SK-N-SH (cell line): Measurements from ENCODE around the gene LOXHD1. TPM values are rescaled to one million over a fixed set of nuclear protein-coding genes. Genes with fewer than 3 reads are reported as not detected.

Experiments used
- CTCF ChIA-PET: fragments of 300-600, 350-600 bp; formaldehyde crosslinking; extraction: SDS; loops from one replicate; lab custom pipeline; 2021; lab: Yijun Ruan, JAX
- POLR2A ChIA-PET: fragments of 350-600 bp; sonication (Branson Sonifier 250); formaldehyde crosslinking; extraction: SDS; loops from one replicate; lab custom pipeline; 2020; ENCODE audit warnings: antibody characterized with exemption, inconsistent platforms; lab: Yijun Ruan, JAX
- DNase-seq: peaks from one replicate; pipeline ENCODE4 v3.0.0; 2012
- H2AFZ ChIP-seq: fragments of 200-600 bp; sonication (generic); 2 replicates; pipeline ENCODE4 v1.8.1; 2016; ENCODE audit warnings: antibody characterized with exemption, mild to moderate bottlenecking, low read depth
- H3F3A ChIP-seq: fragments of 200-600 bp; sonication (generic); replicated peaks from 2 replicates; pipeline ENCODE3; 2016; ENCODE audit warnings: antibody characterized with exemption, mild to moderate bottlenecking; ENCODE audit not compliant: insufficient read depth
- H3K27ac ChIP-seq, 2 experiments: fragments of 200-500 bp in 1 of 2; fragments of 200-600 bp in 1 of 2; sonication (Bioruptor generic) in 1 of 2; sonication (generic), shearing (Covaris generic) in 1 of 2; 2 replicates each; pipeline versions ENCODE4 v1.5.1 to v1.6.1; 2014 to 2016; ENCODE audit warnings: low read depth in 2 of 2, inconsistent platforms in 1 of 2, low read length in 1 of 2, mild to moderate bottlenecking in 1 of 2, mixed read lengths in 1 of 2
- H3K27me3 ChIP-seq: fragments of 200-600 bp; sonication (generic), shearing (Covaris generic); 2 replicates; pipeline ENCODE4 v1.6.1; 2016; ENCODE audit warnings: mixed run types; ENCODE audit not compliant: insufficient read depth
- H3K36me3 ChIP-seq, 2 experiments: fragments of 200-500 bp in 1 of 2; fragments of 200-600 bp in 1 of 2; sonication (Bioruptor generic) in 1 of 2; sonication (generic) in 1 of 2; replicated peaks in 1 of 2; 2 replicates each; pipeline versions ENCODE3 to v1.5.1; 2014 to 2016; ENCODE audit warnings: low read length in 1 of 2, mild to moderate bottlenecking in 1 of 2; ENCODE audit not compliant: insufficient read depth in 2 of 2, control insufficient read depth in 1 of 2
- H3K4me1 ChIP-seq, 2 experiments: fragments of 200-500 bp in 1 of 2; fragments of 200-600 bp in 1 of 2; sonication (Bioruptor generic) in 1 of 2; sonication (generic), shearing (Covaris generic) in 1 of 2; 2 replicates each; pipeline versions ENCODE4 v1.5.1 to v1.6.1; 2014 to 2016; ENCODE audit warnings: low read depth in 1 of 2, low read length in 1 of 2, mixed run types in 1 of 2; ENCODE audit not compliant: insufficient read depth in 2 of 2, control insufficient read depth in 1 of 2
- H3K4me2 ChIP-seq: fragments of 200-600 bp; sonication (generic), shearing (Covaris generic); 2 replicates; pipeline ENCODE4 v1.6.1; 2017; ENCODE audit warnings: mixed run types
- H3K4me3 ChIP-seq, 2 experiments: fragments of 200-500 bp in 1 of 2; fragments of 200-600 bp in 1 of 2; sonication (Bioruptor generic) in 1 of 2; sonication (generic), shearing (Covaris generic) in 1 of 2; 2 replicates each; pipeline versions ENCODE4 v1.5.1 to v1.8.1; 2014 to 2016; ENCODE audit warnings: low read depth in 2 of 2, inconsistent platforms in 1 of 2, low read length in 1 of 2, mild to moderate bottlenecking in 1 of 2, mixed read lengths in 1 of 2, moderate library complexity in 1 of 2
- H3K79me2 ChIP-seq: fragments of 200-600 bp; sonication (generic); 2 replicates; pipeline ENCODE4 v1.8.1; 2017; ENCODE audit warnings: mild to moderate bottlenecking; ENCODE audit not compliant: insufficient read depth
- H3K9ac ChIP-seq: fragments of 200-600 bp; sonication (generic); 2 replicates; pipeline ENCODE4 v1.6.1; 2017; ENCODE audit warnings: mixed run types
- H3K9me2 ChIP-seq: fragments of 200-600 bp; sonication (generic); 2 replicates; pipeline ENCODE4 v1.6.1; 2017; ENCODE audit warnings: mixed run types
- H3K9me3 ChIP-seq: fragments of 200-600 bp; sonication (generic); 2 replicates; pipeline ENCODE4 v1.6.1; 2017; ENCODE audit warnings: mixed run types, mild to moderate bottlenecking, moderate library complexity
- H4K20me1 ChIP-seq: fragments of 200-600 bp; sonication (generic); 2 replicates; pipeline ENCODE4 v1.6.1; 2017; ENCODE audit warnings: mild to moderate bottlenecking, mixed run types; ENCODE audit not compliant: insufficient read depth
- FOSL2 ChIP-seq: IDR thresholded peaks from 2 replicates; pipeline ENCODE4 v1.4.0; 2012; ENCODE audit warnings: low read depth, mild to moderate bottlenecking, moderate library complexity, borderline replicate concordance
- FOXM1 ChIP-seq: IDR thresholded peaks from 2 replicates; pipeline ENCODE4 v1.4.0; 2012; ENCODE audit warnings: low read depth, mild to moderate bottlenecking
- GABPA ChIP-seq: IDR thresholded peaks from 2 replicates; pipeline ENCODE4 v1.4.0; 2012; ENCODE audit warnings: low read depth, mild to moderate bottlenecking
- JUND ChIP-seq: IDR thresholded peaks from 2 replicates; pipeline ENCODE4 v1.4.0; 2012
- MXI1 ChIP-seq: IDR thresholded peaks from 2 replicates; pipeline ENCODE4 v1.6.1; 2012; ENCODE audit warnings: mild to moderate bottlenecking, low read depth, low read length, improper control_type of control experiment
- NFIC ChIP-seq: IDR thresholded peaks from 2 replicates; pipeline ENCODE4 v1.4.0; 2012; ENCODE audit warnings: borderline replicate concordance
- NRF1 ChIP-seq: IDR thresholded peaks from 2 replicates; pipeline ENCODE4 v1.6.1; 2012; ENCODE audit warnings: low read depth, mild to moderate bottlenecking, low read length
- RAD21 ChIP-seq: IDR thresholded peaks from 2 replicates; pipeline ENCODE4 v1.6.1; 2012; ENCODE audit warnings: mild to moderate bottlenecking, low read length
- RCOR1 ChIP-seq: fragments of 150-350 bp; IDR thresholded peaks from 2 replicates; pipeline ENCODE4 v1.6.1; 2017; ENCODE audit warnings: antibody characterized with exemption, low read length
- RFX5 ChIP-seq: IDR thresholded peaks from 2 replicates; pipeline ENCODE4 v1.6.1; 2012; ENCODE audit warnings: mild to moderate bottlenecking, improper control_type of control experiment, low read length
- RXRA ChIP-seq: IDR thresholded peaks from 2 replicates; pipeline ENCODE4 v1.4.0; 2012; ENCODE audit warnings: low read depth, mild to moderate bottlenecking, borderline replicate concordance
- SIN3A ChIP-seq: IDR thresholded peaks from 2 replicates; pipeline ENCODE4 v1.6.1; 2012; ENCODE audit warnings: low read depth, mild to moderate bottlenecking, low read length, moderate library complexity, borderline replicate concordance
- SMC3 ChIP-seq: IDR thresholded peaks from 2 replicates; pipeline ENCODE4 v1.6.1; 2012; ENCODE audit warnings: low read depth, low read length, improper control_type of control experiment
- TAF1 ChIP-seq: IDR thresholded peaks from 2 replicates; pipeline ENCODE4 v1.6.1; 2012; ENCODE audit warnings: low read depth, mild to moderate bottlenecking, low read length, moderate library complexity, borderline replicate concordance
- TCF12 ChIP-seq: IDR thresholded peaks from 2 replicates; pipeline ENCODE4 v1.4.0; 2012
- TEAD4 ChIP-seq: IDR thresholded peaks from 2 replicates; pipeline ENCODE4 v1.4.0; 2012; ENCODE audit warnings: mild to moderate bottlenecking, borderline replicate concordance; ENCODE audit not compliant: insufficient read depth
- WGBS: methylation state at CpG from one replicate; pipeline ENCODE4 v1.1.6; 2017; ENCODE audit warnings: low lambda C conversion rate; 5-methylcytosine and 5-hydroxymethylcytosine counted together
- polyA plus RNA-seq, 3 experiments: library from polyadenylated mRNA; depleted of rRNA; stranded (reverse); fragments of >200 nt; gene quantifications; 2 replicates each; pipeline ENCODE4 v1.2.3, GENCODE V29; 2012
- TF ChIP-seq, protein P1 (sequence below): IDR thresholded peaks from 2 replicates; pipeline ENCODE4 v1.6.1; 2012; ENCODE audit warnings: mild to moderate bottlenecking, low read depth, low read length, moderate library complexity
- TF ChIP-seq, protein P2 (sequence below): IDR thresholded peaks from 2 replicates; pipeline ENCODE4 v1.4.0; 2012; ENCODE audit warnings: low read depth
- TF ChIP-seq, protein P3 (sequence below): IDR thresholded peaks from 2 replicates; pipeline ENCODE4 v1.4.0; 2012; ENCODE audit warnings: low read depth, borderline replicate concordance
- TF ChIP-seq, protein P4 (sequence below): IDR thresholded peaks from 2 replicates; pipeline ENCODE4; 2012

Gene LOXHD1
- polyA plus RNA-seq, 1 of the 3 experiments (the other 2 are of a cell fraction), result not detected

DNA sequence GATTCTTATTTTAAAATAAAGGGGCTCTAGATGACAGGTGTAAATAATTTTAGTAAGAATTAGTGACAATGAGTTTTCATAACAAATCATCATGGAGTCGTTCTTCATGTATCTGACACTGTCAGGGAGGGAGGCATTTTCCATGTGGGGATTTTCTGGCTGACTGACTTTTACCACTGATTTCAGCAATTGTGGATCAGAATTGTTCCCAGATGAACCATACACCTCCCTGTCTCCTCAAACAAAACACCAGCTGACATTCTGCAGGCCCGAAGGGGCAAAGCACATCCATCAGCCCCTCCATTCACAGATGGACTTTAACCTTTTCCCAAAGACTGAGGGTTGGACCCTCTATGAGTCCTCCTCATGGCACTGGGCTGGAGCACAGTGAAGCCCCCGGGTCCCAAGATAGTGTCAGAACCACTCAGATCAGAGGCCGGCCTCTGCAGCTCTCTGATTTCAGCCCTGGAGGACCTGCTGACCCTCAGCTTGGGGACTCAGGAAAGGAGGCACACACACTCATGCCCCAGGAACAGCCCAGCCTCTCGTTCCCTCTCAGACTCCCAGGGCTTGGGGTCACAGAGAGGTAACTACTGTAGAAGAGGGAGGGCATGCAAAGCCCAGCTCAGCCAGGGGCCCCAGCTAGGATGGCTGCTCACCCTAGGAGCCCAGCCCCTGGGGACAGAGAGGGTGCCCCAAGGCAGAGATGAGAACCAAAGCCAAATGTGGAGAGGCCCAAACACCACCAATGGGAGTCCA is 43.2 kb upstream of the LOXHD1 start:
- no peak overlapping the region for H3K27ac ChIP-seq
- H3K4me1 ChIP-seq, result peaks cover 0 to 2% of the 10 kb centered on the region in 2 experiments; a peak in 1 of 4 replicates
- H3K27me3 ChIP-seq, result no peaks in the 10 kb centered on the region
- TF ChIP-seq GABPA (no peak), MXI1 (no peak), SMC3 (no peak), TCF12 (no peak), RXRA (no peak), RAD21 (no peak), NRF1 (no peak), SIN3A (no peak), FOSL2 (no peak), RFX5 (no peak), TAF1 (no peak), NFIC (no peak), RCOR1 (no peak), TEAD4 (no peak), FOXM1 (no peak), JUND (no peak)
- TF ChIP-seq, protein P1, sequence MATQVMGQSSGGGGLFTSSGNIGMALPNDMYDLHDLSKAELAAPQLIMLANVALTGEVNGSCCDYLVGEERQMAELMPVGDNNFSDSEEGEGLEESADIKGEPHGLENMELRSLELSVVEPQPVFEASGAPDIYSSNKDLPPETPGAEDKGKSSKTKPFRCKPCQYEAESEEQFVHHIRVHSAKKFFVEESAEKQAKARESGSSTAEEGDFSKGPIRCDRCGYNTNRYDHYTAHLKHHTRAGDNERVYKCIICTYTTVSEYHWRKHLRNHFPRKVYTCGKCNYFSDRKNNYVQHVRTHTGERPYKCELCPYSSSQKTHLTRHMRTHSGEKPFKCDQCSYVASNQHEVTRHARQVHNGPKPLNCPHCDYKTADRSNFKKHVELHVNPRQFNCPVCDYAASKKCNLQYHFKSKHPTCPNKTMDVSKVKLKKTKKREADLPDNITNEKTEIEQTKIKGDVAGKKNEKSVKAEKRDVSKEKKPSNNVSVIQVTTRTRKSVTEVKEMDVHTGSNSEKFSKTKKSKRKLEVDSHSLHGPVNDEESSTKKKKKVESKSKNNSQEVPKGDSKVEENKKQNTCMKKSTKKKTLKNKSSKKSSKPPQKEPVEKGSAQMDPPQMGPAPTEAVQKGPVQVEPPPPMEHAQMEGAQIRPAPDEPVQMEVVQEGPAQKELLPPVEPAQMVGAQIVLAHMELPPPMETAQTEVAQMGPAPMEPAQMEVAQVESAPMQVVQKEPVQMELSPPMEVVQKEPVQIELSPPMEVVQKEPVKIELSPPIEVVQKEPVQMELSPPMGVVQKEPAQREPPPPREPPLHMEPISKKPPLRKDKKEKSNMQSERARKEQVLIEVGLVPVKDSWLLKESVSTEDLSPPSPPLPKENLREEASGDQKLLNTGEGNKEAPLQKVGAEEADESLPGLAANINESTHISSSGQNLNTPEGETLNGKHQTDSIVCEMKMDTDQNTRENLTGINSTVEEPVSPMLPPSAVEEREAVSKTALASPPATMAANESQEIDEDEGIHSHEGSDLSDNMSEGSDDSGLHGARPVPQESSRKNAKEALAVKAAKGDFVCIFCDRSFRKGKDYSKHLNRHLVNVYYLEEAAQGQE, result no peak
- TF ChIP-seq, protein P2, sequence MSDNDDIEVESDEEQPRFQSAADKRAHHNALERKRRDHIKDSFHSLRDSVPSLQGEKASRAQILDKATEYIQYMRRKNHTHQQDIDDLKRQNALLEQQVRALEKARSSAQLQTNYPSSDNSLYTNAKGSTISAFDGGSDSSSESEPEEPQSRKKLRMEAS, result no peak
- TF ChIP-seq, protein P3, sequence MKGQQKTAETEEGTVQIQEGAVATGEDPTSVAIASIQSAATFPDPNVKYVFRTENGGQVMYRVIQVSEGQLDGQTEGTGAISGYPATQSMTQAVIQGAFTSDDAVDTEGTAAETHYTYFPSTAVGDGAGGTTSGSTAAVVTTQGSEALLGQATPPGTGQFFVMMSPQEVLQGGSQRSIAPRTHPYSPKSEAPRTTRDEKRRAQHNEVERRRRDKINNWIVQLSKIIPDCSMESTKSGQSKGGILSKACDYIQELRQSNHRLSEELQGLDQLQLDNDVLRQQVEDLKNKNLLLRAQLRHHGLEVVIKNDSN, result no peak
- TF ChIP-seq, protein P4, sequence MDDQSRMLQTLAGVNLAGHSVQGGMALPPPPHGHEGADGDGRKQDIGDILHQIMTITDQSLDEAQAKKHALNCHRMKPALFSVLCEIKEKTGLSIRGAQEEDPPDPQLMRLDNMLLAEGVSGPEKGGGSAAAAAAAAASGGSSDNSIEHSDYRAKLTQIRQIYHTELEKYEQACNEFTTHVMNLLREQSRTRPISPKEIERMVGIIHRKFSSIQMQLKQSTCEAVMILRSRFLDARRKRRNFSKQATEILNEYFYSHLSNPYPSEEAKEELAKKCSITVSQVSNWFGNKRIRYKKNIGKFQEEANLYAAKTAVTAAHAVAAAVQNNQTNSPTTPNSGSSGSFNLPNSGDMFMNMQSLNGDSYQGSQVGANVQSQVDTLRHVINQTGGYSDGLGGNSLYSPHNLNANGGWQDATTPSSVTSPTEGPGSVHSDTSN, result no peak
- DNase-seq, result no peak
- CTCF ChIA-PET, result interaction anchor here (0.8 to 2.4 kb wide), 2 partner anchors 12 to 42 kb away, joined by 5 to 9 read pairs; no protein-coding TSS in a partner anchor
- no peak overlapping the region for H3K9ac ChIP-seq
- H3K4me3 ChIP-seq, result no peak overlapping the region
- H3K36me3 ChIP-seq, result no peaks in the 10 kb centered on the region
- no peaks in the 10 kb centered on the region for H4K20me1 ChIP-seq
- no peaks in the 10 kb centered on the region for H3F3A ChIP-seq
- POLR2A ChIA-PET, result no interaction called here
- no peaks in the 10 kb centered on the region for H3K79me2 ChIP-seq
- no peak overlapping the region for H2AFZ ChIP-seq
- no peak overlapping the region for H3K4me2 ChIP-seq
- H3K9me2 ChIP-seq, result no peaks in the 10 kb centered on the region
- 29% methylated on average over 5 of the region's 5 CpGs for WGBS
- no peaks in the 10 kb centered on the region for H3K9me3 ChIP-seq
